Measurements from ENCODE around the gene ITGAL. TPM values are rescaled to one million over a fixed set of nuclear protein-coding genes. Genes with fewer than 3 reads are reported as not detected.

The ITGAL gene
- total and polyA plus RNA-seq, 11 donors: 0.25 to 29.5 (median 1.6) TPM

- no peak for TF ChIP-seq POLR2A (IDR thresholded peaks at IDR 0.05)
- TF ChIP-seq CTCF (IDR thresholded peaks at IDR 0.05): no peak
- Histone ChIP-seq H3K4me3 (no peak overlapping the region), H3K27ac (no peak overlapping the region), H3K9me3 (no peaks in the 10 kb centered on the region), H3K27me3 (no peaks in the 10 kb centered on the region), H3K4me1 (no peaks in the 10 kb centered on the region), H3K36me3 (peaks cover 0 to 75% (median 0%) of the 10 kb centered on the region in 9 donors)
- WGBS, 4 donors: 66 to 79% (median 69%) methylated on average over 4 of the region's 4 CpGs
- no peak for ATAC-seq
- intact Hi-C loops (cut with DNase I): no loop called here
- no peak for DNase-seq
These were observed 36.7 kb downstream of the ITGAL start for GRCh38 chr16:30509081-30509765.

DNA sequence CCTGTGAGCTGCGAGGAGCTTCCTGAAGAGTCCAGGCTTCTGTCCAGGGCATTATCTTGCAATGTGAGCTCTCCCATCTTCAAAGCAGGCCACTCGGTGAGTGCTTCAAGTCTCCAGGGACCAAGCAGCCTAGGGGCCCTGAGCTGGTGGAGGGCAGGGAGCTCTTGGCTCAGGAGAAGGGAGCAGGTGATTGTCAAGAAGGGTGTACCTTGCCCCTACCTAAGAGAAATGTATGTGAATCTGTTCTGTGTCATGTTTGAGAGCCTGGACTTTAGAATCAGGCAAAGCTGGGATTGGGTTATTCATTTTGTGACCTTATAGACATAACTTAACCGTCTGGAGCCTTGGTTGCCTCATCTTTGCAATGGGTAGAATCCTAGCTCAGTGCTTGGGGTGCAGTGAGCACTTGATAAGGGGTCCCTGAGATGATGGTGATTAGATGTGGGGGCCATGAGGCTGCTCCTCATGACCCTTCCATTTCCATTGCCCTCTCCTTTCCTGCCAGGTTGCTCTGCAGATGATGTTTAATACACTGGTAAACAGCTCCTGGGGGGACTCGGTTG, 37.9 kb downstream of the ITGAL start:
- no peak overlapping the region for H3K27ac ChIP-seq
- H3K27me3 ChIP-seq: no peaks in the 10 kb centered on the region
- ATAC-seq (no peak), DNase-seq (no peak)
- H3K4me3 ChIP-seq: no peak overlapping the region
- TF ChIP-seq POLR2A (IDR thresholded peaks at IDR 0.05): no peak
- no peak for TF ChIP-seq CTCF (IDR thresholded peaks at IDR 0.05)
- peaks cover 0 to 74% (median 0%) of the 10 kb centered on the region in 9 donors for H3K36me3 ChIP-seq
- WGBS, 4 donors: 55 to 72% (median 64%) methylated on average over 3 to 4 of the region's 4 CpGs
- H3K9me3 ChIP-seq: no peaks in the 10 kb centered on the region
- intact Hi-C loops (cut with DNase I): loop anchor here in 1 of 10 donors (5.0 kb wide), 1 partner anchor 53 kb away; no protein-coding TSS in a partner anchor
- no peaks in the 10 kb centered on the region for H3K4me1 ChIP-seq

- intact Hi-C loops (cut with DNase I): loop anchor here in 1 of 10 donors (5.0 kb wide), 1 partner anchor 54 kb away; no protein-coding TSS in a partner anchor
- 84 to 93% (median 90%) methylated on average over 3 of the region's 3 CpGs for WGBS, 4 donors
- DNase-seq: no peak
- ATAC-seq: no peak
- Histone ChIP-seq H3K27ac (no peak overlapping the region), H3K4me3 (no peak overlapping the region), H3K9me3 (no peaks in the 10 kb centered on the region), H3K27me3 (no peaks in the 10 kb centered on the region), H3K4me1 (no peaks in the 10 kb centered on the region), H3K36me3 (peaks cover 0 to 80% (median 0%) of the 10 kb centered on the region in 9 donors)
- no peak for TF ChIP-seq CTCF (IDR thresholded peaks at IDR 0.05)
- no peak for TF ChIP-seq POLR2A (IDR thresholded peaks at IDR 0.05)
These were observed 39.0 kb downstream of the ITGAL start for GRCh38 chr16:30511509-30511908.

GRCh38 chr16:30515275-30515674, 42.7 kb downstream of the ITGAL start:
- 77 to 90% (median 84%) methylated on average over 2 of the region's 2 CpGs for WGBS, 4 donors

More at GRCh38 chr16:30515275-30515674, 42.7 kb downstream of the ITGAL start:
- Histone ChIP-seq H3K27ac (no peak overlapping the region), H3K4me3 (no peak overlapping the region), H3K36me3 (peaks cover 0 to 95% (median 0%) of the 10 kb centered on the region in 9 donors), H3K4me1 (no peaks in the 10 kb centered on the region), H3K9me3 (no peaks in the 10 kb centered on the region), H3K27me3 (no peaks in the 10 kb centered on the region)
- DNase-seq (no peak), ATAC-seq (no peak)
- TF ChIP-seq POLR2A (IDR thresholded peaks at IDR 0.05) (no peak), CTCF (IDR thresholded peaks at IDR 0.05) (no peak)
- intact Hi-C loops (cut with DNase I): loop anchor here in 1 of 10 donors (5.0 kb wide), 1 partner anchor 48 kb away; no protein-coding TSS in a partner anchor

All from heart left ventricle (tissue), 16 donors.